CD4-positive, alpha-beta memory T cell (primary cell): ENCODE measurements around the gene N4BP2L2. TPM values are rescaled to one million over a fixed set of nuclear protein-coding genes. Genes with fewer than 3 reads are reported as not detected.
"Not testable (repeated sequence)": the region's sequence is repeated elsewhere in the genome, so short reads cannot be mapped to it uniquely, and the experiment has no call there.

ENCODE experiments used
- CTCF ChIA-PET: fragments of 350-600 bp; sonication (Branson Sonifier 250); formaldehyde crosslinking; loops from one replicate; lab custom pipeline; 2021; ENCODE audit warnings: inconsistent platforms; ENCODE audit not compliant: partially characterized antibody; lab: Charles Lee
- POLR2A ChIA-PET: fragments of 350-600 bp; sonication (Branson Sonifier 250); formaldehyde crosslinking; loops from one replicate; lab custom pipeline; 2021; ENCODE audit not compliant: partially characterized antibody; lab: Charles Lee
- DNase-seq, 5 donors: peaks; one replicate each; pipeline versions ENCODE4 v3.0.0 to v3.0.0-alpha.2; 2020 to 2022; ENCODE audit warnings: mixed read lengths in 1 of 5
- H3K27ac ChIP-seq: one replicate; pipeline ENCODE4 v1.7.0; 2013; ENCODE audit warnings: low read depth, low read length
- H3K27me3 ChIP-seq: 2 replicates; pipeline ENCODE4 v1.7.0; 2013; ENCODE audit warnings: mild to moderate bottlenecking, low read length, moderate library complexity; ENCODE audit not compliant: insufficient read depth
- H3K36me3 ChIP-seq: 2 replicates; pipeline ENCODE4 v1.7.0; 2013; ENCODE audit warnings: mild to moderate bottlenecking, low read length, moderate library complexity; ENCODE audit not compliant: insufficient read depth
- H3K4me1 ChIP-seq: 2 replicates; pipeline ENCODE4 v1.7.0; 2013; ENCODE audit warnings: mild to moderate bottlenecking, low read length, moderate library complexity; ENCODE audit not compliant: insufficient read depth
- H3K4me3 ChIP-seq, 2 donors: one replicate each; pipeline ENCODE4 v1.7.0; 2013; ENCODE audit warnings: low read length in 2 of 2, mild to moderate bottlenecking in 1 of 2
- H3K9me3 ChIP-seq, 2 donors: one replicate each; pipeline ENCODE4 v1.7.0; 2013; ENCODE audit warnings: low read length in 2 of 2, control low read depth in 1 of 2; ENCODE audit not compliant: control insufficient read depth in 1 of 2
- H3K27ac Mint-ChIP-seq, 7 donors: one replicate each; pipeline ENCODE4 v1.8.0; 2020 to 2021; ENCODE audit warnings: mixed read lengths in 7 of 7, mild to moderate bottlenecking in 6 of 7, inconsistent platforms in 3 of 7, moderate library complexity in 3 of 7
- H3K27me3 Mint-ChIP-seq, 2 donors: one replicate each; pipeline ENCODE4 v1.8.0; 2020 to 2021; ENCODE audit warnings: mixed read lengths in 2 of 2
- H3K36me3 Mint-ChIP-seq, 2 donors: one replicate each; pipeline ENCODE4 v1.8.0; 2020 to 2021; ENCODE audit warnings: mixed read lengths in 2 of 2, inconsistent platforms in 1 of 2, mild to moderate bottlenecking in 1 of 2
- H3K4me1 Mint-ChIP-seq, 4 donors: one replicate each; pipeline ENCODE4 v1.8.0; 2020 to 2021; ENCODE audit warnings: mixed read lengths in 4 of 4, mild to moderate bottlenecking in 1 of 4
- H3K4me3 Mint-ChIP-seq, 8 donors: one replicate each; pipeline ENCODE4 v1.8.0; 2020 to 2021; ENCODE audit warnings: mixed read lengths in 8 of 8, mild to moderate bottlenecking in 7 of 8, moderate library complexity in 6 of 8, inconsistent platforms in 3 of 8
- H3K9me3 Mint-ChIP-seq, 8 donors: one replicate each; pipeline ENCODE4 v1.8.0; 2020 to 2021; ENCODE audit warnings: mixed read lengths in 8 of 8, mild to moderate bottlenecking in 5 of 8, inconsistent platforms in 3 of 8, moderate library complexity in 1 of 8
- intact Hi-C: fragments of 100-400 bp; cut with micrococcal nuclease; formaldehyde crosslinking; loops from one replicate; pipeline ENCODE4 v1.15.1; 2023
- polyA plus RNA-seq, 2 donors: library from polyadenylated mRNA; unstranded; fragments of 300-500 nt; fragmentation: Illumina TruSeq; gene quantifications; one replicate each; pipeline ENCODE4 v1.2.3, GENCODE V29; 2021
- total RNA-seq, 2 experiments: library from RNA; stranded (reverse); gene quantifications; one replicate each; pipeline ENCODE4 v1.2.3, GENCODE V29; 2021

Gene N4BP2L2
- total and polyA plus RNA-seq, 4 experiments from 2014 or later: 144 to 351 (median 243) TPM

DNA sequence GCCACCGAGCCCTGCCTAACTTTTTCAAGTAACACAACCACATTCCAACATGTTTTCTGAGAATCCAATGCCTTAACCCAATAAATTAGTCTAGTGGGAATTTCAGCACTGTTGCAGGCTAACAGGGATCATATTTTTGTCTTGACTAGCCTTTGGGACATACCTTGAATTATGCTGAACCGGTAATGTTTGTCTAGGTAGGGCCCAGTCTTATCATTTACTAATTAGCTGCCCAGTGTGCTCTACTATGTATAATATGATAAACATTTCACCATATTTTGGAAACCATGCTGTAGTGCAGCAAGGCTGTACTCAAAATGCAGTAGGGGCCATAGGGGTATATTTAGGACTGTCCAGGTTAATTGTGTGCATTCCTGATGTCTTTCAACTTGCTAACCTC lies 44.4 kb upstream of the N4BP2L2 start:
- Mint-ChIP-seq H3K27me3 (no peaks in the 10 kb centered on the region), H3K9me3 (peaks cover 0 to 10% (median 3%) of the 10 kb centered on the region in 8 donors), H3K4me3 (no peak overlapping the region), H3K4me1 (peaks cover 6 to 20% (median 12%) of the 10 kb centered on the region in 4 donors), H3K27ac (no peak overlapping the region), H3K36me3 (peaks cover 0 to 11% of the 10 kb centered on the region in 2 donors)
- Histone ChIP-seq H3K4me3 (no peak overlapping the region), H3K27me3 (no peaks in the 10 kb centered on the region), H3K4me1 (peaks cover 14% of the 10 kb centered on the region), H3K27ac (no peak overlapping the region), H3K9me3 (no peaks in the 10 kb centered on the region), H3K36me3 (no peaks in the 10 kb centered on the region)
- intact Hi-C loops: no loop called here
- CTCF ChIA-PET: interaction anchor here (1.1 to 4.4 kb wide), 7 partner anchors 27 to 673 kb away, joined by 3 to 29 read pairs (median 22); no protein-coding TSS in a partner anchor
- DNase-seq: no peak
- POLR2A ChIA-PET: no interaction called here

- Mint-ChIP-seq H3K4me3 (no peak overlapping the region), H3K27ac (no peak overlapping the region), H3K36me3 (peaks cover 1 to 8% of the 10 kb centered on the region in 2 donors), H3K27me3 (no peaks in the 10 kb centered on the region), H3K9me3 (peaks cover 0 to 16% (median 7%) of the 10 kb centered on the region in 8 donors), H3K4me1 (peaks cover 1 to 13% (median 7%) of the 10 kb centered on the region in 4 donors)
- ChIA-PET POLR2A (interaction anchor here (1.0 to 2.0 kb wide), 2 partner anchors 154 to 961 kb away, joined by 3 to 5 read pairs; partner anchors contain the start of gene N4BP2L1), CTCF (interaction anchor here (1.1 to 4.4 kb wide), 20 partner anchors 8 to 672 kb away, joined by 3 to 30 read pairs (median 7); partner anchors contain the start of gene N4BP2L2)
- Histone ChIP-seq H3K36me3 (no peaks in the 10 kb centered on the region), H3K27me3 (no peaks in the 10 kb centered on the region), H3K9me3 (no peaks in the 10 kb centered on the region), H3K27ac (no peak overlapping the region), H3K4me1 (peaks cover 8% of the 10 kb centered on the region), H3K4me3 (no peak overlapping the region)
- DNase-seq: no peak
- intact Hi-C loops: no loop called here
Observed at GRCh38 chr13:32582281-32582680, 43.7 kb upstream of the N4BP2L2 start.

DNA sequence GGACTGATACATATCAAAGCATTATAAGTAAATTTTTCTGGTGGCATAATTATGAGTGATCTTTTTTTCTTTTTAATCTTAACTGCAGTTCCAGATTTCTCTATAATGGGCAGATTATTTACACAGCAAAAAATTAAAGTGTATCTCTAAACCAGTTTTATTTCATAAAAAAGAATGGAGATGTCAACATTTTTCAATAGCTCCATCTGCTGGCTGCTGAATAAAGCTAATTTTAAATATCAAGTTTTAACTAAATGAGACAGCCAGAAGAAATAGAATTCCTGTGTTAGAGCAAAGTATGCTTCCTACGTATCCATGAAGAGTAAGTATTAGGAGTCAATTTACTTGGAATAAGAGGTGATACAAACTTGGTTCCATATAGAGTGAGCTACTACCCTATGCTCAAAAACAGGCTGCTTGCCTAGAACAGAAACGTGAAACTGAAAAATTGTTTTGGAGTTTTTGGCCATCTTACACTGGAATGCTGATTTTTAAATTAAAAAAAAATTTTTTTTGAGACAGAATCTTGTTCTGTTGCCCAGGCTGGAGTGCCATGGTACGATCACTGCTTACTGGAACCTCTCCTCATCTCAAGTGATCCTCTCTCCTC lies 42.7 kb upstream of the N4BP2L2 start:
- no peak overlapping the region for H3K27ac Mint-ChIP-seq
- no peak overlapping the region for H3K4me3 ChIP-seq
- intact Hi-C loops: no loop called here

DNA sequence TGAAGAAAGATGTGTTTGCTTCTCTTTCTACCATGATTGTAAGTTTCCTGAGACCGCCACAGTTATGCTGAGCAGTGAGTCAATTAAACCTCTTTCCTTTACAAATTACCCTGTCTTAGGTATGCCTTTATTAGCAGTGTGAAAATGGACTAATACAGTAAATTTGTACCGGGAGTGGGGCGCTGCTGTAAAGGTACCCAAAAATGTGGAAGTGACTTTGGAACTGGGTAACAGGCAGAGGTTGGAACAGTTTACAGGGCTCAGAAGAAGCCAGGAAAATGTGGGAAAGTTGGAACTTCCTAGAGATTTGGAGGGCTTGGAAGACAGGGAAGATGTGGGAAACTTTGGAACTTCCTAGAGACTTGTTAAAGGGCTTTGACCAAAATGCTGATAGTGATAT lies 38.4 kb upstream of the N4BP2L2 start:
- H3K4me3 ChIP-seq: no peak overlapping the region
- no peaks in the 10 kb centered on the region for H3K4me1 Mint-ChIP-seq
- no peaks in the 10 kb centered on the region for H3K9me3 ChIP-seq
- no peak overlapping the region for H3K27ac ChIP-seq
- H3K27me3 ChIP-seq: no peaks in the 10 kb centered on the region
- H3K9me3 Mint-ChIP-seq: peaks cover 0 to 24% (median 12%) of the 10 kb centered on the region in 8 donors
- peak overlapping the region in 1 of 7 donors; percentile 13 for H3K27ac Mint-ChIP-seq
- H3K4me3 Mint-ChIP-seq: no peak overlapping the region
- H3K27me3 Mint-ChIP-seq: no peaks in the 10 kb centered on the region
- H3K36me3 Mint-ChIP-seq: peaks cover 7 to 8% of the 10 kb centered on the region in 2 donors
- CTCF ChIA-PET: no interaction called here
- no peak for DNase-seq
- H3K36me3 ChIP-seq: no peaks in the 10 kb centered on the region
- H3K4me1 ChIP-seq: no peaks in the 10 kb centered on the region
- POLR2A ChIA-PET: no interaction called here
- intact Hi-C loops: no loop called here

More for the DNA sequence above, 42.7 kb upstream of the N4BP2L2 start:
- no peak overlapping the region for H3K27ac ChIP-seq
- peak in 3 of 5 donors; percentile 19 to 33 (median 28) for DNase-seq
- no peaks in the 10 kb centered on the region for H3K27me3 ChIP-seq
- H3K9me3 Mint-ChIP-seq: peaks cover 0 to 24% (median 12%) of the 10 kb centered on the region in 8 donors
- peaks cover 8% of the 10 kb centered on the region for H3K4me1 ChIP-seq
- H3K36me3 Mint-ChIP-seq: peaks cover 8 to 9% of the 10 kb centered on the region in 2 donors
- no peaks in the 10 kb centered on the region for H3K27me3 Mint-ChIP-seq
- no peak overlapping the region for H3K4me3 Mint-ChIP-seq
- ChIA-PET POLR2A (interaction anchor here (1.0 to 2.0 kb wide), 2 partner anchors 153 to 962 kb away, joined by 3 to 5 read pairs; partner anchors contain the start of gene N4BP2L1), CTCF (interaction anchor here (0.6 to 4.4 kb wide), 36 partner anchors 9 to 676 kb away, joined by 3 to 30 read pairs (median 4); partner anchors contain the start of genes BRCA2, N4BP2L2 and ZAR1L)
- no peaks in the 10 kb centered on the region for H3K9me3 ChIP-seq
- H3K4me1 Mint-ChIP-seq: peaks cover 1 to 10% (median 7%) of the 10 kb centered on the region in 4 donors
- no peaks in the 10 kb centered on the region for H3K36me3 ChIP-seq

DNA sequence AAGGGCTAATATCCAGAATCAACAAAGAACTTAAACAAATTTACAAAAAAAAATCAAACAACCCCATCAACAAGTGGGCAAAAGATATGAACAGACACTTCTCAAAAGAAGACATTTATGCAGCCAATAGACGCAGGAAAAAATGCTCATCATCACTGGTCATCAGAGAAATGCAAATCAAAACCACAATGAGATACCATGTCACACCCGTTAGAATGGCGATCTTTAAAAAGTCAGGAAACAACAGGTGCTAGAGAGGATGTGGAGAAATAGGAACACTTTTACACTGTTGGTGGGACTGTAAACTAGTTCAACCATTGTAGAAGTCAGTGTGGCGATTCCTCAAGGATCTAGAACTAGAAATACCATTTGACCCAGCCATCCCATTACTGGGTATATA lies 37.1 kb upstream of the N4BP2L2 start:
- H3K27me3 Mint-ChIP-seq, CTCF ChIA-PET: not testable (repeated sequence)

DNA sequence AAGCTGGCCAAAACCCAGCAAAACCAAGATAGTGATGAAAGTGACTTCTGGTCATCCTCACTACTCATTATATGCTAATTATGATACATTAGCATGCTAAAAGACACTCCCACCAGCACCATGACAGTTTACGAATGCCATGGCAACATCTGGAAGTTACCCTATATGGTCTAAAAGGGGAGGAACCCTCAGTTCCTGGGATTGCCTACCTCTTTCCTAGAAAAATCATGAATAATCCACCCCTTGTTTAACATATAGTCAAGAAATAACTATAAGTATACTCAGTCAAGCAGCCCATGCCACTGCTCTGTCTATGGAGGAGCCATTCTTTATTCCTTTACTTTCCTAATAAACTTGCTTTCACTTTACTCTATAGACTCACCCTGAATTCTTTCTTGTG lies 22.2 kb upstream of the N4BP2L2 start:
- H3K4me1 Mint-ChIP-seq, H3K4me3 ChIP-seq, H3K27ac Mint-ChIP-seq, H3K27me3 Mint-ChIP-seq, POLR2A ChIA-PET, H3K4me1 ChIP-seq, H3K27ac ChIP-seq, H3K36me3 ChIP-seq, H3K36me3 Mint-ChIP-seq, H3K4me3 Mint-ChIP-seq, H3K27me3 ChIP-seq, DNase-seq, CTCF ChIA-PET, H3K9me3 ChIP-seq, intact Hi-C loops: not testable (repeated sequence)
- H3K9me3 Mint-ChIP-seq: peaks cover 0 to 29% (median 20%) of the 10 kb centered on the region in 8 donors

More for the DNA sequence above, 37.1 kb upstream of the N4BP2L2 start:
- peaks cover 0 to 24% (median 12%) of the 10 kb centered on the region in 8 donors for H3K9me3 Mint-ChIP-seq
- POLR2A ChIA-PET, H3K9me3 ChIP-seq, intact Hi-C loops, H3K36me3 ChIP-seq, H3K4me1 ChIP-seq, H3K27ac Mint-ChIP-seq, H3K36me3 Mint-ChIP-seq, H3K4me3 ChIP-seq, H3K4me1 Mint-ChIP-seq, H3K27ac ChIP-seq, DNase-seq, H3K27me3 ChIP-seq, H3K4me3 Mint-ChIP-seq: not testable (repeated sequence)

DNA sequence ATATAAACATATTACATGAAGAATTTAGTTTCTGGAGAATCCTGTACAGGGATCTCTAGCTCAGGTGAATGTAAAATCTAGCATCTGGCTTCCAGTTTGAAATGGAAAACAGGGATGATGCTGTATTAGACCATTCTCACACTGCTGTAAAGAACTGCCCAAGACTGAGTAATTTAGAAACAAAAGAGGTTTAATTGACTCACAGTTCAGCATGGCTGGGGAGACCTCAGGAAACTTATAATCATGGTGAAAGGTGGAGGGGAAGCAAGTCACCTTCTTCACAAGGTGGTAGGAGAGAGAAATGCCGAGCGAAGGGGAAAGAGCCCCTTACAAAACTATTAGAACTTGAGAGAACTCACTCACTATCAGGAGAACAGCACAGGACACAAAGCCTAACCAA lies 17.0 kb upstream of the N4BP2L2 start:
- Mint-ChIP-seq H3K4me1 (no peaks in the 10 kb centered on the region), H3K36me3 (peaks cover 0 to 3% of the 10 kb centered on the region in 2 donors), H3K27ac (no peak overlapping the region), H3K9me3 (peaks cover 0 to 4% (median 2%) of the 10 kb centered on the region in 8 donors), H3K4me3 (no peak overlapping the region), H3K27me3 (peaks cover 0 to 3% of the 10 kb centered on the region in 2 donors)
- no peak overlapping the region for H3K4me3 ChIP-seq
- intact Hi-C loops: no loop called here
- ChIA-PET CTCF (interaction anchor here (2.2 kb wide), 1 partner anchor 26 kb away, joined by 7 read pairs; no protein-coding TSS in a partner anchor), POLR2A (no interaction called here)
- no peaks in the 10 kb centered on the region for H3K9me3 ChIP-seq
- no peaks in the 10 kb centered on the region for H3K36me3 ChIP-seq
- H3K27ac ChIP-seq: no peak overlapping the region
- H3K4me1 ChIP-seq: no peaks in the 10 kb centered on the region
- H3K27me3 ChIP-seq: no peaks in the 10 kb centered on the region
- DNase-seq: no peak
